Measurements from ENCODE around the gene CD72. TPM values are rescaled to one million over a fixed set of nuclear protein-coding genes. Genes with fewer than 3 reads are reported as not detected.

The CD72 gene
- total RNA-seq, 2 experiments from 2014 or later = 13.1 to 15.5 TPM

- peak; percentile 65 for DNase-seq
- intact Hi-C loops (cut with micrococcal nuclease) = no loop called here
Measured at GRCh38 chr9:35579130-35579529, 39.1 kb downstream of the CD72 start.

GRCh38 chr9:35577486-35577885 lies 40.7 kb downstream of the CD72 start:
- Mint-ChIP-seq H3K27ac (no peak overlapping the region), H3K4me1 (ENCODE audit: low read depth) (peaks cover 22% of the 10 kb centered on the region), H3K9me3 (peaks cover 25% of the 10 kb centered on the region), H3K4me3 (no peak overlapping the region), H3K36me3 (ENCODE audit: low read depth) (peaks cover 38% of the 10 kb centered on the region), H3K27me3 (no peaks in the 10 kb centered on the region)
- ChIA-PET CTCF (interaction anchor here (1.1 to 1.3 kb wide), 2 partner anchors 24 to 152 kb away, joined by 3 to 4 read pairs; no protein-coding TSS in a partner anchor), POLR2A (no interaction called here)
- no peak for ATAC-seq
- TF ChIP-seq CTCF (IDR thresholded peaks at IDR 0.05) = no peak
- DNase-seq = no peak
- intact Hi-C loops (cut with micrococcal nuclease) = no loop called here

More at GRCh38 chr9:35579130-35579529, 39.1 kb downstream of the CD72 start:
- Mint-ChIP-seq H3K36me3 (ENCODE audit: low read depth) (peaks cover 36% of the 10 kb centered on the region), H3K27ac (peak overlapping the region; percentile 73), H3K4me3 (no peak overlapping the region), H3K4me1 (ENCODE audit: low read depth) (peaks cover 18% of the 10 kb centered on the region), H3K9me3 (peaks cover 25% of the 10 kb centered on the region), H3K27me3 (no peaks in the 10 kb centered on the region)
- POLR2A ChIA-PET = no interaction called here
- CTCF ChIA-PET = interaction anchor here (0.8 kb wide), 1 partner anchor 117 kb away, joined by 3 read pairs; no protein-coding TSS in a partner anchor
- ATAC-seq = peak; percentile 96
- no peak for TF ChIP-seq CTCF (IDR thresholded peaks at IDR 0.05)

GRCh38 chr9:35575478-35575877 lies 42.7 kb downstream of the CD72 start:
- no peak for TF ChIP-seq CTCF (IDR thresholded peaks at IDR 0.05)
- no peak for ATAC-seq
- H3K27me3 Mint-ChIP-seq = no peaks in the 10 kb centered on the region
- no peak overlapping the region for H3K4me3 Mint-ChIP-seq
- ChIA-PET POLR2A (no interaction called here), CTCF (interaction anchor here (0.7 to 1.0 kb wide), 2 partner anchors 22 to 28 kb away, joined by 3 to 5 read pairs; no protein-coding TSS in a partner anchor)
- H3K27ac Mint-ChIP-seq = no peak overlapping the region
- peaks cover 14% of the 10 kb centered on the region for H3K9me3 Mint-ChIP-seq
- intact Hi-C loops (cut with micrococcal nuclease) = no loop called here
- peaks cover 25% of the 10 kb centered on the region for H3K36me3 Mint-ChIP-seq (ENCODE audit: low read depth)
- DNase-seq = no peak
- H3K4me1 Mint-ChIP-seq (ENCODE audit: low read depth) = peaks cover 34% of the 10 kb centered on the region

GRCh38 chr9:35574578-35575122 lies 43.6 kb downstream of the CD72 start:
- DNase-seq = no peak
- ChIA-PET CTCF (interaction anchor here (0.7 to 1.0 kb wide), 2 partner anchors 21 to 29 kb away, joined by 3 to 5 read pairs; no protein-coding TSS in a partner anchor), POLR2A (no interaction called here)
- Mint-ChIP-seq H3K27me3 (no peaks in the 10 kb centered on the region), H3K27ac (no peak overlapping the region), H3K4me1 (ENCODE audit: low read depth) (peaks cover 37% of the 10 kb centered on the region), H3K9me3 (peaks cover 11% of the 10 kb centered on the region), H3K4me3 (no peak overlapping the region), H3K36me3 (ENCODE audit: low read depth) (peaks cover 18% of the 10 kb centered on the region)
- no peak for ATAC-seq
- intact Hi-C loops (cut with micrococcal nuclease) = no loop called here
- TF ChIP-seq CTCF (IDR thresholded peaks at IDR 0.05) = no peak

- intact Hi-C loops (cut with micrococcal nuclease) = no loop called here
- no peaks in the 10 kb centered on the region for H3K27me3 Mint-ChIP-seq
- peak overlapping the region; percentile 41 for H3K4me3 Mint-ChIP-seq
- peak; percentile 77 for DNase-seq
- no peaks in the 10 kb centered on the region for H3K9me3 Mint-ChIP-seq
- ChIA-PET POLR2A (interaction anchor here (0.6 kb wide), 1 partner anchor 914 kb away, joined by 5 read pairs; no protein-coding TSS in a partner anchor), CTCF (interaction anchor here (0.7 to 3.6 kb wide), 3 partner anchors 17 to 29 kb away, joined by 3 to 19 read pairs (median 4); no protein-coding TSS in a partner anchor)
- peak; percentile 92 for ATAC-seq
- peak overlapping the region; percentile 98 for H3K27ac Mint-ChIP-seq
- peaks cover 38% of the 10 kb centered on the region for H3K4me1 Mint-ChIP-seq (ENCODE audit: low read depth)
- H3K36me3 Mint-ChIP-seq (ENCODE audit: low read depth) = peaks cover 8% of the 10 kb centered on the region
- TF ChIP-seq CTCF (IDR thresholded peaks at IDR 0.05) = no peak
Measured at GRCh38 chr9:35570709-35571504, 47.3 kb downstream of the CD72 start.

Data from activated CD8-positive, alpha-beta T cell treated with anti-CD3 and anti-CD28 coated beads for 36 hours (primary cell).